ENCODE measurements around the gene PTPRD.

DNA sequence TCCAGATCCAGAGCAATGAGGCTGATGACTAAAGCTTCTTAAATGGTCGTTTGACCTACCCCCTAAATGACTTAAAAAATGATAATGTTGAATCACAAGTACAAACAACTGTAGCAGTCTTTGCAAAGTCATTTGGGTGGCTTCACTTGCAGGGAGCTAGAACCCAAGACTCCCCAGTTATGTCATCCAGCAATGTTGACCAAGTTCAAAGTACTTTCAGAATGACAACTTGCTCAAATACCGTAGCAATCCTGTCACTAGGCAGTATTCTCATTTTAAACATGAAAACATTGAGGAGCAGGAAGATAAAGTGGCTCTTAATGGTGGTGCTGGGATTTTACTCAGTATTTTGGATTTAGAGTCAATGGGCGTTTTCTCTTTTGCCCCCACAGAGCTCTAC is 1596.2 kb downstream of the PTPRD start:
- TF ChIP-seq EZH2 (IDR thresholded peaks at IDR 0.05) (no peak), POLR2AphosphoS5 (IDR thresholded peaks at IDR 0.05; ENCODE audit: borderline replicate concordance, low read depth, low read length) (no peak), FOXP2 (optimal IDR thresholded peaks at IDR 0.05; ENCODE audit: control extremely low read depth, extremely low read length, insufficient read depth) (no peak)
